ENCODE data around the gene RAD23A.
"Not testable (repeated sequence)": the region's sequence is repeated elsewhere in the genome, so short reads cannot be mapped to it uniquely, and the experiment has no call there.

Gene RAD23A

GRCh38 chr19:12952050-12952449, 6.4 kb downstream of the RAD23A start:
- not testable (repeated sequence) for H3K4me3 ChIP-seq (ENCODE audit: low read length); H3K27me3 ChIP-seq (ENCODE audit: insufficient read depth, low read length); H3K27ac ChIP-seq (ENCODE audit: low read length); H3K9me3 ChIP-seq (ENCODE audit: insufficient read depth, low read depth, low read length); H3K9ac ChIP-seq (ENCODE audit: low read depth, low read length)
- H3K4me1 ChIP-seq (ENCODE audit: insufficient read depth, low read length), result peaks cover 11% of the 10 kb centered on the region; the same call in 1 of the 2 replicates
- peaks cover 78% of the 10 kb centered on the region for H3K36me3 ChIP-seq (ENCODE audit: insufficient read depth, low read depth, low read length)

- Histone ChIP-seq H3K36me3 (ENCODE audit: insufficient read depth, low read depth, low read length) (peaks cover 74% of the 10 kb centered on the region), H3K27ac (ENCODE audit: low read length) (no peak overlapping the region), H3K9ac (ENCODE audit: low read depth, low read length) (no peak overlapping the region), H3K4me3 (ENCODE audit: low read length) (no peak overlapping the region), H3K4me1 (ENCODE audit: insufficient read depth, low read length) (0 out of 2 replicates have a peak, but pooled peaks cover 11% of the 10 kb centered on the region), H3K27me3 (ENCODE audit: insufficient read depth, low read length) (no peaks in the 10 kb centered on the region), H3K9me3 (ENCODE audit: insufficient read depth, low read depth, low read length) (no peaks in the 10 kb centered on the region)
Observed at GRCh38 chr19:12952488-12953137, 7.0 kb downstream of the RAD23A start.

- no peaks in the 10 kb centered on the region for H3K9me3 ChIP-seq (ENCODE audit: insufficient read depth, low read depth, low read length)
- H3K9ac ChIP-seq (ENCODE audit: low read depth, low read length), result no peak overlapping the region
- no peaks in the 10 kb centered on the region for H3K27me3 ChIP-seq (ENCODE audit: insufficient read depth, low read length)
- H3K4me3 ChIP-seq (ENCODE audit: low read length), result no peak overlapping the region
- 0 out of 2 replicates have a peak, but pooled peaks cover 11% of the 10 kb centered on the region for H3K4me1 ChIP-seq (ENCODE audit: insufficient read depth, low read length)
- peaks cover 67% of the 10 kb centered on the region for H3K36me3 ChIP-seq (ENCODE audit: insufficient read depth, low read depth, low read length)
- H3K27ac ChIP-seq (ENCODE audit: low read length), result no peak overlapping the region
Observed at GRCh38 chr19:12953138-12953798, 7.6 kb downstream of the RAD23A start.

DNA sequence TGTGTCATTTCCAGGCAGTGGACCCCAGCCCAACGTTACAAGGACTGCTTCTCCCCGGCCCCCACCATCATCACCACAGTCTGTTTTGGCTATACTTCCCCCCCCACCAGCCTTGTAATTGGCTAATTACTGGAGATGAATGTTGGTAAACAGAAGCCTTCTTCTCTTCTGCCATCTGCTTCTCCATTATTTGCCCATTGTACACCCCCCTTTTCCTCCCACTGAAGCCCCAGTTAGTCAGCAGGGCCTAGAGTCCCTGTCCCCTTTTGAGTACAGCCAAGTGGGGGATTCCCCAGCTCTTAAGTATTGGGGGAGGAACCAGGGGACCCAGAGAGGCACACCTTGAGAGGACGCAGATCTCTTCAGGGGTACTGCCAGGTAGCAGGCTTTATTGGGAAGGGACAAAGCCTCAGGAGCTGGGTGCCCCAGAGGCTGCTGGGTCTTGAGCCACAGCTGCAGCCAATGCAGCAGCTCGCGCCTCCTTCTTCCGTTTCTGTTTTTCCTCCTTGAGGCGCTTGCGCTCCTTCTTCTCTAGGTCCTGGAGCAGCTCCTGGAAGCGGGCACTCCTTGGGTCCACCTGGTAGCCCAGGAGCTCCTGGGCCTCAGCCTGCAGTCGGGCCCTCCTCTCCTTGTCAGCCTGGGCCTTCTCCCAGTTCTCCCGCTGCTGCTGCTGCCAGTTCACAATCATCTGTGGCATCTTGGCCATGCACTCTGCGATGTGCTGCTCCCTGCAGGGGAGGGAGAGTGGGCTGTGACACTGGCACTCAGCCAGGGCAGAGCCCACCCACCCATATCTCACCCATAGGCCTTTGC, 8.3 kb downstream of the RAD23A start:
- no peak overlapping the region for H3K27ac ChIP-seq (ENCODE audit: low read length)
- H3K36me3 ChIP-seq (ENCODE audit: insufficient read depth, low read depth, low read length), result peaks cover 60% of the 10 kb centered on the region
- H3K9me3 ChIP-seq (ENCODE audit: insufficient read depth, low read depth, low read length), result no peaks in the 10 kb centered on the region
- no peak overlapping the region for H3K4me3 ChIP-seq (ENCODE audit: low read length)
- no peak overlapping the region for H3K9ac ChIP-seq (ENCODE audit: low read depth, low read length)
- no peaks in the 10 kb centered on the region for H3K27me3 ChIP-seq (ENCODE audit: insufficient read depth, low read length)
- H3K4me1 ChIP-seq (ENCODE audit: insufficient read depth, low read length), result 0 out of 2 replicates have a peak, but pooled peaks cover 11% of the 10 kb centered on the region

DNA sequence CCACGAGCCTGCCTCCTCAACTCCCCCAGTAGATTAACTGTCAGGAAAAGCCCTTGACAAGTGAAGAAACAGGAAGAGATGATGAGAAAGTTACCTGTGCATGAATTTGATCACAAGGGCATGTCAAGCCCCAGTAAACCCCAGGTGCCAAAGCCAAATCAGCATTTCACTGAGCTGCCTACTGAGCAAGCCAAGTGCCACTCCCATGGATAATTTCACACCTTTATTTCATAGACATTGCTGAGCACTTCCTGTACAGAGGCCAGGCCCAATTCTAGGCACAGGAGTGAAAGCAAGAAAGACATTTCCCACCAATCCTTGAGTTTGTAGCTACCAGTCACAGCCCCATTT, 8.9 kb downstream of the RAD23A start:
- H3K9ac ChIP-seq (ENCODE audit: low read depth, low read length), result no peak overlapping the region
- no peak overlapping the region for H3K27ac ChIP-seq (ENCODE audit: low read length)
- no peak overlapping the region for H3K4me3 ChIP-seq (ENCODE audit: low read length)
- H3K4me1 ChIP-seq (ENCODE audit: insufficient read depth, low read length), result 0 out of 2 replicates have a peak, but pooled peaks cover 11% of the 10 kb centered on the region
- H3K9me3 ChIP-seq (ENCODE audit: insufficient read depth, low read depth, low read length), result no peaks in the 10 kb centered on the region
- H3K27me3 ChIP-seq (ENCODE audit: insufficient read depth, low read length), result no peaks in the 10 kb centered on the region
- peaks cover 54% of the 10 kb centered on the region for H3K36me3 ChIP-seq (ENCODE audit: insufficient read depth, low read depth, low read length)

- not testable (repeated sequence) for H3K9me3 ChIP-seq (ENCODE audit: insufficient read depth, low read depth, low read length); H3K27me3 ChIP-seq (ENCODE audit: insufficient read depth, low read length); H3K27ac ChIP-seq (ENCODE audit: low read length)
- H3K36me3 ChIP-seq (ENCODE audit: insufficient read depth, low read depth, low read length), result peaks cover 45% of the 10 kb centered on the region
- 0 out of 2 replicates have a peak, but pooled peaks cover 11% of the 10 kb centered on the region for H3K4me1 ChIP-seq (ENCODE audit: insufficient read depth, low read length)
- H3K4me3 ChIP-seq (ENCODE audit: low read length), result peak overlapping the region; percentile 84
- H3K9ac ChIP-seq (ENCODE audit: low read depth, low read length), result peak overlapping the region; percentile 88; the same call in 1 of the 2 replicates
Observed at GRCh38 chr19:12955575-12955974, 9.9 kb downstream of the RAD23A start.

- peak overlapping the region; percentile 84 for H3K4me3 ChIP-seq (ENCODE audit: low read length)
- H3K27me3 ChIP-seq (ENCODE audit: insufficient read depth, low read length), result no peaks in the 10 kb centered on the region
- no peaks in the 10 kb centered on the region for H3K9me3 ChIP-seq (ENCODE audit: insufficient read depth, low read depth, low read length)
- H3K4me1 ChIP-seq (ENCODE audit: insufficient read depth, low read length), result 0 out of 2 replicates have a peak, but pooled peaks cover 11% of the 10 kb centered on the region
- no peak overlapping the region for H3K27ac ChIP-seq (ENCODE audit: low read length)
- peak overlapping the region; percentile 88; the same call in 1 of the 2 replicates for H3K9ac ChIP-seq (ENCODE audit: low read depth, low read length)
- H3K36me3 ChIP-seq (ENCODE audit: insufficient read depth, low read depth, low read length), result peaks cover 41% of the 10 kb centered on the region
Observed at GRCh38 chr19:12955996-12956395, 10.3 kb downstream of the RAD23A start.

DNA sequence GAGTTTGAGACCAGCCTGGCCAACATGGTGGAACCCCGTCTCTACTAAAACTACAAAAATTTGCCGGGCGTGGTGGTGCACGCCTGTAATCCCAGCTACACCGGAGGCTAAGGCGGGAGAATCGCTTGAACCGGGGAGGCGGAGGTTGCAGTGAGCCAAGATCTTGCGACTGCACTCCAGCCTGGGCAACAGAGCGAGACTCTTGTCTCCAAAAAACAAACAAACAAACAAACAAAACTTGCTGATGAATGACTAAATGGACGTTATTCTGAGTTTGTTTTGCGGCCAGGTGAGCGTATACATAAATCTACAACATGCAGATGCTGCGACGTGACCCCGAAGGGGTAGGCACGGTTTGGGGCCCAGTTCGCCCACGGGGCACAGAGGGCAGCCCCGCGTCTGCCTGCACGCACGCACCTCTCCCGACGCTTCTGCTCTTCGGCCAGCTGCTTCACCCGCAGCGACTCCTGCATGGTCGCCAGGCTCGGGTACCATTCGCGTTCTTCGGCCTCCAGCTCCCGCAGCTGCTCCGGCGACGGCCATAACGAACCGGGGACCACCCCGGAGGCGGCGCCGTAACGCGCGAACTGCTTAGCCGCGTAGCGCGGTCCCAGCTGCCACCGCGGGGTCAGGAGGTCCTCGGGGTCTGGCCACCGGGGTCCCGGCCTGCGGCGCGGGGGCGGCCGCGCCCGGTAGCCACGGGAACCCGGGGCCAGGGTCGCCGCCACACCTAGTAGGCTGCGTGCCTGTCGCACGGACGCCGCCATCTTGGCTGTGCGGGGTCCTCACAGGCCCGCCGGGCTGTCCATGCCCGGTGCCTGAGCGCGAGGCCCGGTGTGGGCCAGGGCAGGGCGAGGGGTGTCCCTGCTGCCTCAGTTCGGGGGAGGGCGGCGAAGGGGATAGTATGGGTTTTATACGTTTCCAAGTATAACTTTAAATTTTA, 11.1 kb downstream of the RAD23A start, which contains the start of gene GADD45GIP1:
Gene GADD45GIP1, minus strand, starts transcription at position 778 of the 943 bp plus-strand sequence. Its CDS starts 11 bp downstream, at position 767.
- H3K27me3 ChIP-seq (ENCODE audit: insufficient read depth, low read length), result no peaks in the 10 kb centered on the region

GRCh38 chr19:12957389-12957952, 11.8 kb downstream of the RAD23A start:
- not testable (repeated sequence) for H3K27me3 ChIP-seq (ENCODE audit: insufficient read depth, low read length)

More for the DNA sequence above, 11.1 kb downstream of the RAD23A start, which contains the start of gene GADD45GIP1:
- Histone ChIP-seq H3K36me3 (ENCODE audit: insufficient read depth, low read depth, low read length) (peaks cover 35% of the 10 kb centered on the region), H3K4me1 (ENCODE audit: insufficient read depth, low read length) (0 out of 2 replicates have a peak, but pooled peaks cover 11% of the 10 kb centered on the region), H3K9me3 (ENCODE audit: insufficient read depth, low read depth, low read length) (no peaks in the 10 kb centered on the region), H3K4me3 (ENCODE audit: low read length) (peak within 1 kb of the TSS; percentile 84), H3K27ac (ENCODE audit: low read length) (peak within 1 kb of the TSS; percentile 32), H3K9ac (ENCODE audit: low read depth, low read length) (peak within 1 kb of the TSS; percentile 88)

GRCh38 chr19:12959481-12959880, 13.8 kb downstream of the RAD23A start:
- Histone ChIP-seq H3K9ac (ENCODE audit: low read depth, low read length) (no peak overlapping the region), H3K27ac (ENCODE audit: low read length) (no peak overlapping the region), H3K27me3 (ENCODE audit: insufficient read depth, low read length) (no peaks in the 10 kb centered on the region), H3K36me3 (ENCODE audit: insufficient read depth, low read depth, low read length) (peaks cover 9% of the 10 kb centered on the region; the same call in 1 of the 2 replicates), H3K4me1 (ENCODE audit: insufficient read depth, low read length) (0 out of 2 replicates have a peak, but pooled peaks cover 11% of the 10 kb centered on the region), H3K9me3 (ENCODE audit: insufficient read depth, low read depth, low read length) (no peaks in the 10 kb centered on the region), H3K4me3 (ENCODE audit: low read length) (no peak overlapping the region)

More at GRCh38 chr19:12957389-12957952, 11.8 kb downstream of the RAD23A start:
- Histone ChIP-seq H3K4me3 (ENCODE audit: low read length) (peak overlapping the region; percentile 84), H3K9ac (ENCODE audit: low read depth, low read length) (peak overlapping the region; percentile 88), H3K27ac (ENCODE audit: low read length) (peak overlapping the region; percentile 32), H3K36me3 (ENCODE audit: insufficient read depth, low read depth, low read length) (peaks cover 27% of the 10 kb centered on the region), H3K4me1 (ENCODE audit: insufficient read depth, low read length) (0 out of 2 replicates have a peak, but pooled peaks cover 11% of the 10 kb centered on the region)
- H3K9me3 ChIP-seq (ENCODE audit: insufficient read depth, low read depth, low read length), result not testable (repeated sequence)
